SKM-1 (cell line): ENCODE measurements around the gene RWDD3.

Experiments used
- DNase-seq: peaks from one replicate; lab custom pipeline; 2025; ENCODE audit not compliant: unreplicated experiment; lab: John Stamatoyannopoulos, UW

Gene RWDD3, protein sequence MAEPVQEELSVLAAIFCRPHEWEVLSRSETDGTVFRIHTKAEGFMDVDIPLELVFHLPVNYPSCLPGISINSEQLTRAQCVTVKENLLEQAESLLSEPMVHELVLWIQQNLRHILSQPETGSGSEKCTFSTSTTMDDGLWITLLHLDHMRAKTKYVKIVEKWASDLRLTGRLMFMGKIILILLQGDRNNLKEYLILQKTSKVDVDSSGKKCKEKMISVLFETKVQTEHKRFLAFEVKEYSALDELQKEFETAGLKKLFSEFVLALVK

DNA sequence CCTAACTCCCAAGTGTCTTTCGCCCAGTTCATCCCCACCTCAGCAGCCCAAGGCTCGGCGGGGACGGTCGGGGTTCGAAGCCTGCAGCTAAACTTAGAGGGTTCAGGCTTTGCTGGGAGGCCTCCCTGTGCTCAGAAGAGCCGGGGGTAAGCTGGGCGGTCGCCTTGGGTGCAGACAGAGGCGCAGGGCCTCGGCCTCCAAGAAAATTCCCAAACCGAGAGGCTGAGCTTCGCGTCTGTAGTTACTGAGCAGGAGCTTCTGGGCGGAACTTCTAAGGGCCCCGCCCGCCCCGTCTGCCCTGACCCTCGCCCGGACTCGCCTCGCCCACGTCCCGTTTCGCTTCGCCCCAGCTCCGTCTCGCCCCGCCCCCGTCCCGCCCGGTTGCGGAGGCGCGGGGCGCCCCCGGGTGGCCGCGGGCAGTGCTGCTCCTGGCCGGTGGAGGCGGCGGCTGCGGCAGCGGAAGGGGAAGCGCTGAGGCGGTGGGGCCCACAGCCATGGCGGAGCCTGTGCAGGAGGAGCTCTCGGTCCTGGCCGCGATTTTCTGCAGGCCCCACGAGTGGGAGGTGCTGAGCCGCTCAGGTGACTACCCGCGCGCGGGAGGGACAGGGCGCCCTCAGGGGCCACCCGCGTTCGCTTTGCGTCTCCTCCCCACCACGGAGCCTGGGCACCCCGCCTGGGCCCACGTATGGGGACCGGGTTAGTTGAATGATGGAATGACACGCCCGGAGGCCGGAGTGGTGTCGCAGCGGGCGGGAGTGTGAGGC, at the start of gene RWDD3:
RWDD3 (plus strand) TSS at position 474 of the 764 bp plus-strand sequence; CDS start at position 495, 21 bp downstream.
- DNase-seq = peak; percentile 68

DNA sequence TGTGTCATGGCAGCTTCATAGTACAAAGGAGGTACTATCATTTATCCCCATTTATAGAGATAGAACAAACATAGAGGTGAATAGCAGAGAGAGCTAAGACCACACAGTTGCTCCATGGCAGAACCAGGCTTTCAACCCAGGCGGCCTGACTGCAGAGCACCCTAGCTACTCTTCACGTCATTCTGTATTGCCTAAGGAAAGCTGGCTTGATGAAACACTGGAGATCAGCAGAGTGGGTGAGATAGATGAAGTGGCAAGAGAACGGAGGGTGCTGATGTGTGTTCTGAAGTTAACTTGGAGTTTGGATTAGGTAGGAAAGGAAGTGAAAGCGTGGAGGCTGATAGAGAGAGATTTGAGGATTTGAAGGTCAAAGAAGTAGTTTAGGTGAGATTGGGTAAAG, 47.9 kb upstream of the RWDD3 start:
- DNase-seq = no peak

- DNase-seq = no peak
These were observed 40.4 kb upstream of the RWDD3 start for GRCh38 chr1:95193591-95193990.

DNA sequence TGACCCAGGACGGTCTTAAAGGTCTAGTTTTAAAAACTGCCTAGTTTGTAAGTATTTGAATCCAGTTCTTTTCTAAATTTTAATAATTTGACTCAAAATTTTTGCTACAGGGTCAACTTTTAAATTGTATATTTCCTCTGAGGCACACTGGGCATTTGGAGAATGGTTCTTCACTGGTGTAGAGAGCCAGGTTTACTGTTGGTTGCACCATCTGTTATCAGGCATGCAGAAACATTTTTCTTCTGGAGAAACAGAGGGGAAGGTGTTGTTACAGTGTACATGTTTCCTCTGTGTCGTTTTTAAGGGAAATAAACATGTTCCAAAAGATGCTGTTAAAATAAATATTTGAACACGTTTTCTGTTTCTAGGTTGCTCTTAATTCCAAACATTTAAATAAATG, 39.0 kb upstream of the RWDD3 start:
- no peak for DNase-seq

DNA sequence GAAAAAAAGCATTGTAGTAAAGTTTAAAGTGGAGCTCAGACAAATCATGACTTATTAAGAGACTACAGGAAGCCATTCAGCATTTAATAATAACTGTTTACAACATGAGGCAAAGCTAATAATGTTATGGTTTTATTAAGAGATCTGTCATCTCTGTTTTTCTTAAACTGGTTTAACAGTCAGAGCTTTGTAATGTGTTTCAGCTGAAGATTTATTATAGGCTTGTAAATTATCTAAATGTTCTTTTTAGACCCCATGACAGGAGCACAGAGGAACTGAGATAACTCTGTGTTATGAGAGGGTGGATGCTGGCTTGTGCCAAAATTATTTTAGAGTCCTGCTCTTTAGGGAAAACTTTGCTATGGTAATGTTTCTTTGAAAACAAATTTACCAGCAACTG, 38.0 kb upstream of the RWDD3 start:
- no peak for DNase-seq

DNA sequence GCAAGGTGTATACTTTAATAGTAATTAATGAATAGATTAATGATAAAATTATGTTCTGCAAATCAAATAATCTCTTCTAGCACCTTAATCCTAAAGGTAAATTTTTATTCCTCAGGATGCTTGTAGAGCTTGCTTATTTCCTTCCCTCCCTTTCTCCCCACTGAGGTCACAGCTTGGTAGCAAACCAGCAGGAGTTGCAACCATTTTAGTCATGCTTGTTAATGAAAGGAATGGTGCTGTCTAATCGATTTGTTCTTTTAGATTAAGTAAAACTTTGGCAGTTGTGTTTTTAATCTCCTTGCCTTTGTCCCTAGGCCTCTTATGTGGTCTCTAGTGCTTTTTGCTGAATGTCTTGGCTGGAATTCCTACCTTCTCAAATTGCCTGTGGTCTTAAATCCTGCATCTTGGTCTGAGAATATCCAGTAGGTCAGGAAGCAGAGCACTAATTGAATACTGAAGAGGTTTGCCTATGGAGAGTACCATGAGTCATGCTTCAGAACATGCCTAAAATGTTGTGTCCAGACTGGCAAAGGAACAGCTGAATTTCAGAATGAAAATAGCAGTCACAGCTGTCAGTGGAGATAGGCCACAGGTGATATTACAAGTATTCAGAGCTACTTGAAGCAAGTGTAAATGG, 36.3 kb upstream of the RWDD3 start:
- DNase-seq = no peak

DNA sequence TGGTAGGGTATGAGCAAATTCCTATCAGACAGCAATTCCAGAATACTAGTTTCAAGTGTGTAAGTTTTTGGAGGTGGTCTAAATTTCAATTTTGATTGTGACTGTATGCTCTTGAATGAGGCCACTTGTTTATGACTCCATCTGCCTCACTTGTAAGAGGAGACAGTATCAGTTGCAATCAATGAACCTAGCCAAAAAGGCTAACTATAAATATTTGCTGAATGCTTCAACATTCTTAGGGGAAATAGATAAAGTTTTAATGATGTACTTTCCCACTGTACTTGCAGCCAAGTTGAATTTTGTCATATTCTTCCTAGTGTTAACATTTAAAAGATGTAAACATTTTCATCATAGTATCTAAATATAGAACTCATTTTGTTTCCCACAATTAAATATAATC, 32.1 kb upstream of the RWDD3 start:
- no peak for DNase-seq

- no peak for DNase-seq
These were observed 30.0 kb upstream of the RWDD3 start for GRCh38 chr1:95203908-95204437.

DNA sequence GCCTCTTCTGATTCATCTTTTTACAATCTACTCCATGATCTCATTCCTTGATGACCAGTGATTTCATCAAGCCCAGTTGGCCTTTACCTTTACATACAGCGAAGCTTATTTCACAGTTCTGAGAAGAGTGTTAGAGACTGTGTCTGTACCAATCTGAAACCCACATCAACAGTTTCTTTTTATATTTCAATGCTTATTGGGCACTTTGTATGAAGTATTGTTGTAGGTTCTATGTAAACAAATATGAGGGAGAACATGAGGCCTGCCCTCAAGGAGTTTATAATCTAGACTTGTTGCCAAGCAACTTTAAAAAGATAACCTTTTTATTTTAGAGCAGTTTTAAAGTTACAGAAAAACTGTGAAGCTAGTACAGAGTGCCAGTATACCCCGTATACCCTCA, 27.5 kb upstream of the RWDD3 start:
- no peak for DNase-seq

GRCh38 chr1:95207223-95207935, 26.6 kb upstream of the RWDD3 start:
- no peak for DNase-seq

DNA sequence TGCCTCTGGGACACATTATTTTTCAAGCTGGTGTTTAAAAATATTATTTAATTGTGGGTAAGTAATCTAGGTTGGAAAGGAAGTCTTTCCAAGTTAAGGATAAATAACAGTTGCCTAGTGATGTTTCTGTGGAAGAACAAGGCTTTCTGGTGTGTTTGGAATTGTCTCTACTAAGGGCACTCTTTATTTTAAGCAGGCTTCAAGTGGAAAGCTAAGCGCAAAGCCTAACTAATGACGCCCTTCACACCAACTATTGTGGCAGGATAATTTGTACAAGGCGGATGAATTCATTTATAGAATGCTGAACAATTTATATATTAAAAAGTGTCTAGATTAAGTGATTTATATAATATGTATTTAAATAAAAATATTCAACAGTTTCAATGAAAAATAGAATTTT, 25.1 kb upstream of the RWDD3 start:
- no peak for DNase-seq

DNA sequence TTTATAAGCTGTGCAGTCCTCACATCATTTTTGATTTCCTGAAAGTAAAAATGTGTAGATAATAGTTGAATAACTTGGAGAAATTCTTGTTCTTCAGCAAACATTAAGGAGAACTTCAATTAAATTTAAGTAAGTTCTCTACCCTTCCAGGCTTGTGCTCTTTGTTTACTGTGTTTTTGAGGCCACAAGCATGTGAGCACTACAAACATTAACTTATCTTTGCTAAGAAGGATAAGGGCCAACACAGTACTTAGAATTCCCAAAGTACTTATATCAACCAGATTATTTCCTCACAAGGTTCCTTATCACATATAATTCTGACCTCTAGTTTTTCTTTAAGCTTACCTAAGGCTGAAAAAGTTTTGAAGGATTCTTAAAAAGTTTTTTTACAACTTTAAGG, 24.7 kb upstream of the RWDD3 start:
- no peak for DNase-seq

GRCh38 chr1:95216292-95216990, 17.6 kb upstream of the RWDD3 start:
- no peak for DNase-seq

DNA sequence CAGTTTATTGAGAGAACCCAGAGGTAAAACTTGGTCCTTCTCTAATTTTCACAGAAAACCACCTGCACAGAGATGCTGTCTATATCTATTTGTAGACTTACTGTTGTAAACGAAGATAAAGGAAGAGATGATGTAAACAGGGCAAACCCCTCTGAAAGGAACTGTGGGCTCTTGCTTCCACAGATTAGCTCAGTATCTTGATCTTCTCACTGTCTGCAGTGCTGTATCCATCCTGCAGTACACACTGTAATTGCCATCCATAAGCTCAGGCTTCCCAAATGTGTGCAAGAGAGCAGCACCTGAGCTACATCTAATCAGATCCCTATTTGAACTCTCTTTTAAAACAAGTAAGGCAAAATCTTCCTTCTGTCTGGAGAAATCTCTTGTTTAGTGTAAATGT, 16.6 kb upstream of the RWDD3 start:
- no peak for DNase-seq

DNA sequence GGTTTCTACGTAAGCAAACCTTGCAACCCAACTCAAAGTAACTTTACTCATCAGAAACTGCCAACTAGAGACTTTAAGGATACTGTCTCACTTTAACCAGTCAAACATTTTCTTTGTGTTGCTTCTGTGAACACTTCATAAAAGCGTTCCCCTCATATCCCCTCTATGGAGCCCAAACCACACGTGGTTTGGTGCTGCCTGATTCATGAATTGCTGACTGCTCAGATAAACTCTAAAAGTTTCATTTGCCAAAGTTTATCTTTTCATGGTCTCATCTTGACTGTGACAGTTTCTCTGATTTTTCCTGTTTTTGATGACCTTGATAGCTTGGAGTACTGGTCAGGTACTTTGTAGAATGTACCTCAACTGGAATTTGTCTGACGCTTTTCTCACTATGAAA, 14.6 kb upstream of the RWDD3 start:
- DNase-seq = no peak

GRCh38 chr1:95221306-95221705, 12.7 kb upstream of the RWDD3 start:
- DNase-seq = no peak

DNA sequence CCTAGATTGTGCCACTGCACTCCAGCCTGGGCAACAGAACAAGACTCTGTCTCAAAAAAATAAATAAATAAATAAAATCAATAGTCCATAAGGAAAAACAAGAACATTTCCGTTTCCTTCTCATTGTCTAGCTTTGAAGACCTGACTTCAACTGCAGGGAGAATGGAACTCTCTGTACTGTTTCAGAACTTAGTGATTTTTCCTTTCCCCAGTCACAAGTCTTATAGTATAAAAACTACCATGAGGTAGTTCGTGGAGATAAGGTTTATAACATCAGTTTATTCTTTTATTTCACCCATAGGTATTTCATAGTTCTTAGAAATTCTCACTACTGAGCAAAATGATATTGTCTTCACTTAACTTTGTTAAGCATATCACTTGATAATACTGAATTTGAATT, 11.4 kb upstream of the RWDD3 start:
- no peak for DNase-seq

GRCh38 chr1:95223110-95223509, 10.9 kb upstream of the RWDD3 start:
- DNase-seq = no peak

DNA sequence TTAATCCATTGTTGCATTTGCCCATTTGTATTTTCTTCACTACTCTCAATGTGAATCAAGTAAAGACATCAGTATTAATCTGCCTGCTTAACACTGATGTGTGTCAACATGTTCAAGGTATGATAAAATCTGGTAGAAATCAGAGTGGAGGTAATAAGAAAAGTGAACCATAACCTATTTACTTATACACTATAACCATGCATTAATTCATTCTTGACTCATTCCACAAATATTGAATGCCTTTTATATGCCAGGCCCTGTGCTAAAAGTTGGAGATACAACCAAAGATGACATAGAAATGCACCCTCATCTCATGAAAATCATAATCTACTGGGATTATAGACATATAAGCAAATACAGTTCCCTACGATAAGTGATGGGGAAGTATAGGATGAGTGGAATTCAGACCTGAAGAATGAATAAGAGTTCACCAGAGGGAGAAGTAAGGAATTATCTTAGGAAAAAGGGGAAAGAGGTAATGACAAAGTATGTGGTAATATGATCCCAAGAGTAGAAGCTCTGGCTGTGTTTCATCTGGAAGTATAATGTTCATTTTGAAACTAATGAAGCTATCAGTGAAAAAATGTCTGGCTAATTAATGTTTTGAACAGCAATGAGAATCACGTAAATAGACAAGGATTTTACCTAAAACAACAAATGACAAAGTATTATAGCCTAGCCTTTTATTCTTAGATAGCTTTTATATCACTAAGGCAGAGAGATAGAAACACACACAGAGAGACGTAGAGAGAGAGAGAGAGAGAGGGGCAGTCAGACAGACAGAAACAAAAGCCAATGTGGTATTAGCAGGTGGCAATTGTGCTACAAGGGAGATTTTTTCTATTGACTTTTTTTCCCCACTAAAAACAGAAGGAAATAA, 7.0 kb upstream of the RWDD3 start:
- no peak for DNase-seq

- no peak for DNase-seq
These were observed 5.0 kb upstream of the RWDD3 start for GRCh38 chr1:95229037-95229436.
